Ureter (tissue), 1 donor: Measurements from ENCODE around the gene LIN9. TPM values are rescaled to one million over a fixed set of nuclear protein-coding genes. Genes with fewer than 3 reads are reported as not detected.

ENCODE experiments used
- total RNA-seq: library from RNA; stranded (reverse); gene quantifications from one replicate; pipeline ENCODE4 v1.2.4, GENCODE V29; 2023
- donor health status: DM: yes; HTN: yes; CAD: no.

LIN9 gene
- total RNA-seq, 1 donor from 2014 or later: 2.7 TPM

Other genes with a start within 250 kb of the LIN9 start
- 501 TPM for gene H3-3A, start 246.4 kb downstream of the LIN9 start, total RNA-seq
- 43.9 TPM for gene ACBD3, start 122.4 kb downstream of the LIN9 start, total RNA-seq
- 0.52 TPM for gene MIXL1, start 85.5 kb downstream of the LIN9 start, total RNA-seq
- 75.8 TPM for gene PARP1, start 98.9 kb upstream of the LIN9 start, total RNA-seq
- 2.8 TPM for gene STUM, start 239.6 kb upstream of the LIN9 start, total RNA-seq